SK-N-SH (cell line): ENCODE results near the gene GRM1. TPM values are rescaled to one million over a fixed set of nuclear protein-coding genes. Genes with fewer than 3 reads are reported as not detected.

Experiments
- CTCF ChIA-PET: fragments of 300-600, 350-600 bp; formaldehyde crosslinking; extraction: SDS; loops from one replicate; lab custom pipeline; 2021; lab: Yijun Ruan, JAX
- POLR2A ChIA-PET: fragments of 350-600 bp; sonication (Branson Sonifier 250); formaldehyde crosslinking; extraction: SDS; loops from one replicate; lab custom pipeline; 2020; ENCODE audit warnings: antibody characterized with exemption, inconsistent platforms; lab: Yijun Ruan, JAX
- DNase-seq: peaks from one replicate; pipeline ENCODE4 v3.0.0; 2012
- H2AFZ ChIP-seq: fragments of 200-600 bp; sonication (generic); 2 replicates; pipeline ENCODE4 v1.8.1; 2016; ENCODE audit warnings: antibody characterized with exemption, mild to moderate bottlenecking, low read depth
- H3F3A ChIP-seq: fragments of 200-600 bp; sonication (generic); replicated peaks from 2 replicates; pipeline ENCODE3; 2016; ENCODE audit warnings: antibody characterized with exemption, mild to moderate bottlenecking; ENCODE audit not compliant: insufficient read depth
- H3K27ac ChIP-seq, 2 experiments: fragments of 200-500 bp in 1 of 2; fragments of 200-600 bp in 1 of 2; sonication (Bioruptor generic) in 1 of 2; sonication (generic), shearing (Covaris generic) in 1 of 2; 2 replicates each; pipeline versions ENCODE4 v1.5.1 to v1.6.1; 2014 to 2016; ENCODE audit warnings: low read depth in 2 of 2, inconsistent platforms in 1 of 2, low read length in 1 of 2, mild to moderate bottlenecking in 1 of 2, mixed read lengths in 1 of 2
- H3K27me3 ChIP-seq: fragments of 200-600 bp; sonication (generic), shearing (Covaris generic); 2 replicates; pipeline ENCODE4 v1.6.1; 2016; ENCODE audit warnings: mixed run types; ENCODE audit not compliant: insufficient read depth
- H3K36me3 ChIP-seq, 2 experiments: fragments of 200-500 bp in 1 of 2; fragments of 200-600 bp in 1 of 2; sonication (Bioruptor generic) in 1 of 2; sonication (generic) in 1 of 2; replicated peaks in 1 of 2; 2 replicates each; pipeline versions ENCODE3 to v1.5.1; 2014 to 2016; ENCODE audit warnings: low read length in 1 of 2, mild to moderate bottlenecking in 1 of 2; ENCODE audit not compliant: insufficient read depth in 2 of 2, control insufficient read depth in 1 of 2
- H3K4me1 ChIP-seq, 2 experiments: fragments of 200-500 bp in 1 of 2; fragments of 200-600 bp in 1 of 2; sonication (Bioruptor generic) in 1 of 2; sonication (generic), shearing (Covaris generic) in 1 of 2; 2 replicates each; pipeline versions ENCODE4 v1.5.1 to v1.6.1; 2014 to 2016; ENCODE audit warnings: low read depth in 1 of 2, low read length in 1 of 2, mixed run types in 1 of 2; ENCODE audit not compliant: insufficient read depth in 2 of 2, control insufficient read depth in 1 of 2
- H3K4me2 ChIP-seq: fragments of 200-600 bp; sonication (generic), shearing (Covaris generic); 2 replicates; pipeline ENCODE4 v1.6.1; 2017; ENCODE audit warnings: mixed run types
- H3K4me3 ChIP-seq, 2 experiments: fragments of 200-500 bp in 1 of 2; fragments of 200-600 bp in 1 of 2; sonication (Bioruptor generic) in 1 of 2; sonication (generic), shearing (Covaris generic) in 1 of 2; 2 replicates each; pipeline versions ENCODE4 v1.5.1 to v1.8.1; 2014 to 2016; ENCODE audit warnings: low read depth in 2 of 2, inconsistent platforms in 1 of 2, low read length in 1 of 2, mild to moderate bottlenecking in 1 of 2, mixed read lengths in 1 of 2, moderate library complexity in 1 of 2
- H3K79me2 ChIP-seq: fragments of 200-600 bp; sonication (generic); 2 replicates; pipeline ENCODE4 v1.8.1; 2017; ENCODE audit warnings: mild to moderate bottlenecking; ENCODE audit not compliant: insufficient read depth
- H3K9ac ChIP-seq: fragments of 200-600 bp; sonication (generic); 2 replicates; pipeline ENCODE4 v1.6.1; 2017; ENCODE audit warnings: mixed run types
- H3K9me2 ChIP-seq: fragments of 200-600 bp; sonication (generic); 2 replicates; pipeline ENCODE4 v1.6.1; 2017; ENCODE audit warnings: mixed run types
- H3K9me3 ChIP-seq: fragments of 200-600 bp; sonication (generic); 2 replicates; pipeline ENCODE4 v1.6.1; 2017; ENCODE audit warnings: mixed run types, mild to moderate bottlenecking, moderate library complexity
- H4K20me1 ChIP-seq: fragments of 200-600 bp; sonication (generic); 2 replicates; pipeline ENCODE4 v1.6.1; 2017; ENCODE audit warnings: mild to moderate bottlenecking, mixed run types; ENCODE audit not compliant: insufficient read depth
- EP300 ChIP-seq, 2 experiments: IDR thresholded peaks; 2 replicates each; pipeline versions ENCODE4 v1.4.0 to v1.6.1; 2012; ENCODE audit warnings: borderline replicate concordance in 1 of 2, low read depth in 1 of 2, low read length in 1 of 2
- EZH2phosphoT487 ChIP-seq: fragments of 200-600 bp; sonication (generic); IDR thresholded peaks from 2 replicates; pipeline ENCODE4 v1.6.1; 2017; ENCODE audit warnings: low read depth, mixed run types, mild to moderate bottlenecking, antibody characterized with exemption, moderate library complexity, borderline replicate concordance
- FOSL2 ChIP-seq: IDR thresholded peaks from 2 replicates; pipeline ENCODE4 v1.4.0; 2012; ENCODE audit warnings: low read depth, mild to moderate bottlenecking, moderate library complexity, borderline replicate concordance
- FOXJ3 ChIP-seq: sonication (generic); formaldehyde crosslinking; IDR thresholded peaks from 2 replicates; pipeline ENCODE4 v1.5.1; 2020; ENCODE audit warnings: mild to moderate bottlenecking, missing genetic modification reagents
- FOXM1 ChIP-seq: IDR thresholded peaks from 2 replicates; pipeline ENCODE4 v1.4.0; 2012; ENCODE audit warnings: low read depth, mild to moderate bottlenecking
- GATA2 ChIP-seq: sonication (generic); formaldehyde crosslinking; IDR thresholded peaks from 2 replicates; pipeline ENCODE4 v1.5.0; 2020; ENCODE audit warnings: mild to moderate bottlenecking, missing genetic modification reagents
- IRF3 ChIP-seq: fragments of 150-350 bp; IDR thresholded peaks from 2 replicates; pipeline ENCODE4 v1.6.1; 2016; ENCODE audit warnings: mild to moderate bottlenecking, low read depth, low read length
- JUND ChIP-seq: IDR thresholded peaks from 2 replicates; pipeline ENCODE4 v1.4.0; 2012
- MAX ChIP-seq: IDR thresholded peaks from 2 replicates; pipeline ENCODE4 v1.4.0; 2012; ENCODE audit warnings: low read depth
- MEF2A ChIP-seq: IDR thresholded peaks from 2 replicates; pipeline ENCODE4 v1.4.0; 2012; ENCODE audit warnings: low read depth, borderline replicate concordance
- NFIC ChIP-seq: IDR thresholded peaks from 2 replicates; pipeline ENCODE4 v1.4.0; 2012; ENCODE audit warnings: borderline replicate concordance
- PBX3 ChIP-seq: IDR thresholded peaks from 2 replicates; pipeline ENCODE4; 2012
- POLR2AphosphoS5 ChIP-seq: IDR thresholded peaks from 2 replicates; pipeline ENCODE4 v1.6.1; 2012; ENCODE audit warnings: low read depth, low read length
- RAD21 ChIP-seq: IDR thresholded peaks from 2 replicates; pipeline ENCODE4 v1.6.1; 2012; ENCODE audit warnings: mild to moderate bottlenecking, low read length
- REST ChIP-seq: IDR thresholded peaks from 2 replicates; pipeline ENCODE4 v1.6.1; 2012; ENCODE audit warnings: mild to moderate bottlenecking, low read depth, low read length, moderate library complexity
- RFX5 ChIP-seq: IDR thresholded peaks from 2 replicates; pipeline ENCODE4 v1.6.1; 2012; ENCODE audit warnings: mild to moderate bottlenecking, improper control_type of control experiment, low read length
- RXRA ChIP-seq: IDR thresholded peaks from 2 replicates; pipeline ENCODE4 v1.4.0; 2012; ENCODE audit warnings: low read depth, mild to moderate bottlenecking, borderline replicate concordance
- TAF1 ChIP-seq: IDR thresholded peaks from 2 replicates; pipeline ENCODE4 v1.6.1; 2012; ENCODE audit warnings: low read depth, mild to moderate bottlenecking, low read length, moderate library complexity, borderline replicate concordance
- TCF12 ChIP-seq: IDR thresholded peaks from 2 replicates; pipeline ENCODE4 v1.4.0; 2012
- USF1 ChIP-seq: IDR thresholded peaks from 2 replicates; pipeline ENCODE4 v1.4.0; 2012; ENCODE audit warnings: low read depth, borderline replicate concordance
- YY1 ChIP-seq: IDR thresholded peaks from 2 replicates; pipeline ENCODE4 v1.4.0; 2012; ENCODE audit warnings: low read depth, mild to moderate bottlenecking
- ZBTB33 ChIP-seq: IDR thresholded peaks from 2 replicates; pipeline ENCODE4 v1.4.0; 2012; ENCODE audit warnings: low read depth, borderline replicate concordance
- WGBS: methylation state at CpG from one replicate; pipeline ENCODE4 v1.1.6; 2017; ENCODE audit warnings: low lambda C conversion rate; 5-methylcytosine and 5-hydroxymethylcytosine counted together
- polyA plus RNA-seq, 3 experiments: library from polyadenylated mRNA; depleted of rRNA; stranded (reverse); fragments of >200 nt; gene quantifications; 2 replicates each; pipeline ENCODE4 v1.2.3, GENCODE V29; 2012

The GRM1 gene
- polyA plus RNA-seq, 1 of the 3 experiments (the other 2 are of a cell fraction) = 0.05 TPM

- Histone ChIP-seq H3K36me3 (no peaks in the 10 kb centered on the region), H3K9me2 (no peaks in the 10 kb centered on the region), H3K79me2 (no peaks in the 10 kb centered on the region), H3K9ac (no peak overlapping the region), H3K4me3 (no peak overlapping the region), H4K20me1 (no peaks in the 10 kb centered on the region), H3K27ac (peak overlapping the region; percentile 34 to 59; a peak in 3 of 4 replicates), H3K4me1 (no peaks in the 10 kb centered on the region; a peak in 1 of 4 replicates), H3K4me2 (peak overlapping the region; percentile 4; the same call in 1 of the 2 replicates), H3F3A (peaks cover 5% of the 10 kb centered on the region), H3K9me3 (no peaks in the 10 kb centered on the region), H2AFZ (peak overlapping the region; percentile 73), H3K27me3 (no peaks in the 10 kb centered on the region)
- no peak for TF ChIP-seq EP300 (IDR thresholded peaks at IDR 0.05; ENCODE audit: borderline replicate concordance in 1 of 2, low read depth in 1 of 2, low read length in 1 of 2)
- TF ChIP-seq RXRA = no peak
- TF ChIP-seq FOSL2 = peak; percentile 48; the same call in 1 of the 2 replicates
- TF ChIP-seq REST = no peak
- no peak for TF ChIP-seq MEF2A
- no peak for TF ChIP-seq USF1
- no peak for TF ChIP-seq NFIC
- no peak for TF ChIP-seq POLR2AphosphoS5
- TF ChIP-seq RFX5 = no peak
- TF ChIP-seq FOXJ3 = no peak
- 0 out of 2 replicates have a peak, but pooled peaks have one; percentile 25 for TF ChIP-seq MAX
- no peak for TF ChIP-seq RAD21
- TF ChIP-seq TAF1 = no peak
- no peak for TF ChIP-seq EZH2phosphoT487
- no peak for TF ChIP-seq ZBTB33
- peak; percentile 40 for TF ChIP-seq JUND
- 0 out of 2 replicates have a peak, but pooled peaks have one; percentile 7 for TF ChIP-seq PBX3
- no peak for TF ChIP-seq FOXM1
- peak; percentile 40 for TF ChIP-seq TCF12
- TF ChIP-seq YY1 = no peak
- no peak for TF ChIP-seq IRF3
- no peak for TF ChIP-seq GATA2
- CTCF ChIA-PET = no interaction called here
- 60% methylated on average over 5 of the region's 5 CpGs for WGBS
- POLR2A ChIA-PET = no interaction called here
- no peak for DNase-seq
These were observed 261.1 kb downstream of the GRM1 start for GRCh38 chr6:146289816-146290588.
